HG03558 (cell line): Measurements from ENCODE around the gene TSTD1.
"Not testable (repeated sequence)": the region's sequence is repeated elsewhere in the genome, so short reads cannot be mapped to it uniquely, and the experiment has no call there.

Experiments
- ATAC-seq: cut with Tn5 transposase; IDR thresholded peaks from one replicate; pipeline ENCODE4 v1.9.1; 2021; ENCODE audit warnings: moderate number of reproducible peaks; ENCODE audit not compliant: unreplicated experiment; ENCODE audit errors: extremely low read depth

TSTD1 gene

DNA sequence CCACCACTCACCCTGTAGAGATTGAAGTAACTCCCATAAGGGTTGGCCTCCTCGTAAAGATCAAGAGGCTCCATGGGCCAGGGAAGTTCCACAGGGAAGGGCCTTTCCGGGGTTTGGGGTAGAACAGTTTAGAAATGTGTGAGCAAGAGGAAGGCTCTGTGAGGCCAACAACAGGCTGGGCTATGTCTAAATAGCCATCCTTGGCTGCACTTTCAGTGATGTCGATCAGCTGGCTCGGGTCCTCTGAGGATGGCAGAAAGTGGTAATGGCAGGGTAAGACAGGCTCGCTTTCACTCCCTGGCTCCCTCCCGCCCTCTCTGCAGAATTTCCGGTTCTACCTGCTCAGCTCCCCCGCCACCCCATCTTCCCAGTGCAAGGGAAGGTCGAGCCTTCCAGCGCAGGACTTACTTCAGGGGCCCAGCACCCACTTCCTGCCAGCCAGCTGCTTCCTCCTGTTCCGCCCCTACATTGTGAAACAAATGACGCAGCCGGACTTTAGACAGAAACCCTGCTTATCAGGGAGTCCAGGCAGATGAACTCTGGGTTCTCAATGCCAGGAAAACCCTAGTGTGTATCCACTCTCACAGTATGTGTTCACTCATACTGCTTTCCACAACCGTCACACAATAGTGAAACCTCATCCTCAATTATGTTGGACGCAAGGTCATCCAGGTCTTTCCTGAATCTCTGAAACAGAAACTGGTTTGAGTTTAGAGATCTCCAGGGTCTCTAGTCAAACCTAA lies 25.1 kb downstream of the TSTD1 start:
- peak; percentile 62 for ATAC-seq

DNA sequence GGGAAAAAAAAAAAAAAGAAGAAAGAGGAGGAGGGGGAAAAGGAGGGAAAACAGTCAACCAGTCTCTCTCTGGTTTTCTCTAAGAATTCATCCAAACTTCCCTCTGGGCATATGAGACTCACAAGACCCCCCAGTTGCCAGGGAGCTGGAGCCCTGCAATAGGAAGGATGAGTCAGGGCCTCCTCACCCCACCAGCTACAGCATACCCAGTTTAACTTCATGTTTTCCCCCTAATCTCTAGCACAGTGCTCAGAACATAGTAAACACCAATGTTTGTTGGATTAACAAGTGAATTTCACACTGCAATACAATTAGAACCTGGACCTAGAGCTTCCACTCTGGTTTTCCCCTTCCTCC lies 25.7 kb downstream of the TSTD1 start:
- no peak for ATAC-seq

DNA sequence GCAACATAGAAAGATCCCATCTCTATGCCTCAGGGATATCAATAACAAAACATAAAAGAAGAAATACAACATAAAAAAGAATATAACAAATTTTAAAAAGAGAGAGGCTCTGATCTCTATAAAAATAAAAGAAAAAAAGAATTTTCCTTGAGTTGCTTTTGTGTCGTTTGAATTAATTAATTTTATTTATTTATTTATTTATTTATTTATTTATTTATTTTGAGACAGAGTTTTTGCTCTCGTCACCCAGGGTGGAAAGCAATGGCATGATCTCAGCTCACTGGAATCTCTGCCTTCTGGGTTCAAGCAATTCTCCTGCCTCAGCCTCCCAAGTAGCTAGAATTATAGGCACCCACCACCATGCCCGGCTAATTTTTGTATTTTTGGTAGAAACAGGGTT lies 26.3 kb downstream of the TSTD1 start:
- no peak for ATAC-seq

DNA sequence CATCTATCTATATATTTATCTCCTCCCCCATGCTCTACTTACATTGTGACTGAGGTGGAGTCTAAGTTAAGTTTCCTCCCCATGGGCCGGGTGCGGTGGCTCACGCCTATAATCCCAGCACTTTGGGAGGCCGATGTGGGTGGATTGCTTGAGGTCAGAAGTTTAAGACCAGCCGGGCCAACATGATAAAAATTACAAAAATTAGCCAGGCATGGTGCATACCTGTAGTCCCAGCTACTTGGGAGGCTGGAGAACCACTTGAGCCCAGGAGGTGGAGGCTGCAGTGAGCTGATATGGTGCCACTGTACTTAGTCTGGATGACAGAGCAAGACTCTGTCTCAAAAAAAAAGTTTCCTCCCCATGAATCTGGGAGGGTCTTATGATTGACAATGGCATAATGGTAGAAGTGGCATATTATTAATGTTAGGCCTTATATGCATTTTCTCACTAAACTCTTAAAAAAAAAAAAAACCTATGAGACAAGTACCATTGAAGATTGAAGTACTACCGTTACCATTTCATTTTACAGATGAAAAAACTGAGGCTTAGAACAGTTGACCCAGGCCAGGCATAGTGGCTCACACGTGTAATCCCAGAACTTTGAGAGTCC lies 29.1 kb downstream of the TSTD1 start:
- no peak for ATAC-seq

DNA sequence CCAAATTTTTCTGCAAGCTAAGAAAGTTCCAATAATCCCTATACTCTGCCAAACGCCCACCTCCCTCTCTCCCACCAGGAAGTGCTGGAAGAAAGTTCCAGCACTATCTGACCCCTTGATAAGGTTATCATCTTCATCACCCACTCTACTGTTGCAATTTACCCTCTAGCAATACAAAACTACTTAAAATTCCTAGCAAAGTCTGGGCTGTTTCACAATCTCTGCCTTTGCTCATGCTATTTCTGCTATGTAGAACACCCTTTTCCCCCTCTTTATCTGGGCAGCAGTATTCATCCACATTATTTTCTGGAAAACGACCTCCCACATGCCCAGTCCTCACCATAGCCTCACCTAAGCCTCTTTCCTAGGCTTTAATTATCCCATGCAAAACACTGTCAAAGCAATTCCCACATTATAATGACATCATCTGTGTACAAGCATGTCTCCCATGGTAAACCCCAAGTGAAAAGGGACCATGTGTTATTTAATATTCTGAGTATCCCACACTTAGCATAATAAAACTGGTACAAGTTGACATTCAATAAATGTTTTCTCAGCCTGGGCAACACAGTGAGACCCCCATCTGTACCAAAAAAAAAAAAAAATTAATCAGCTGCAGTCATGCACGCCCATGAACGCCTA lies 29.8 kb downstream of the TSTD1 start:
- ATAC-seq, result no peak

DNA sequence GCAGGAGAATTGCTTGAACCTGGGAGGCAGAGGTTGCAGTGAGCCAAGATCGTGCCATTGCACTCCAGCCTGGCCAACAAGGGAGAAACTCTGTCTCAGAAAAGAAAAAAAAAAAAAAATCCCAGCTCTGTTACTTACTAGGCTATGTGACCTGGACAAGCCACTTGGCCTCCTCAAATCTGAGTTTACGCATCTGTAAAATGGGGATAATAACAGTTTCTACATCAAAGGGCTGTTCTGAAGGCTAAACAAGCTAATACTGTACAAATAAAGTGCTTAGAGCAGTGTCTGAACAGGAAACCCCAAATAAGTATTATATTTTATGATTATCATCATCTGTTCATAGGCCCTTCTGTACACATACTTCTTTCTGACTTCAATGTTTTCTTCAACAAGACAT lies 31.4 kb downstream of the TSTD1 start:
- ATAC-seq, result no peak

DNA sequence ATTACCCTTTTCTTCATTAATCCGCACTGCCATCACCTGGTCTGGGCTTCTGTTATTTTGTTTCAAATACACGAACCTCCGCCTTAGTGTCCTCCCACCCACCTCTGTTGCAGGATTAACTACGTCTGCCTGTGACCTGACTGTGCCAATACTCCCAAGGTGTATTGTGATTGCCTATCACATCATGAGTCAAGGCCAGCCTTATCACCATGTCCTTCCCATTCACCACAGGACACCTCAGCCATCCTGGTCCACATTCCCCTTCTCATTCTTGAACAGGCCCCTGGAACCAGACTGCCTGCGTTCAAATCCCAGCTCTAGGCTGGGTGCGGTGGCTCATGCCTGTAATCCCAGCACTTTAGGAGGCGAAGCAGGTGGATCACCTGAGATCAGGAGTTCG lies 32.2 kb downstream of the TSTD1 start:
- no peak for ATAC-seq

DNA sequence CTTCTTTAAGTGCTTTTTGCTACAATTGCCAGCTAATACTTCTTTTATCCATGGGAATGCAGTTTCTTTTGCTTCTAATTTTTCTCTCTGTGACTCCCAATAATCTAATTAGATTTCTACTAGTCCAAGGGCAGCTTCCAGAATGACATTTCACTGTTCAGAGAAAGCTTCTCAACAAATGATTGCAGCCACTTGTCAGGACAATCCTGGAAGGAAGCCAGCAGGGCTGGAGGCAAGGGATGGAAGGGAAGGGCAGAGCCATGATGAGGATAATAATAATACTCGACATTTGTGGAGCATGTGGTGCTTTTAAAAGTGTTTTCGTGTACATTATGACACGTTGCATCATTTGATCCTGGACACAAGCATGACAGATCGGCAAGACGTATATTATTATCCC lies 37.2 kb downstream of the TSTD1 start:
- ATAC-seq, result no peak

DNA sequence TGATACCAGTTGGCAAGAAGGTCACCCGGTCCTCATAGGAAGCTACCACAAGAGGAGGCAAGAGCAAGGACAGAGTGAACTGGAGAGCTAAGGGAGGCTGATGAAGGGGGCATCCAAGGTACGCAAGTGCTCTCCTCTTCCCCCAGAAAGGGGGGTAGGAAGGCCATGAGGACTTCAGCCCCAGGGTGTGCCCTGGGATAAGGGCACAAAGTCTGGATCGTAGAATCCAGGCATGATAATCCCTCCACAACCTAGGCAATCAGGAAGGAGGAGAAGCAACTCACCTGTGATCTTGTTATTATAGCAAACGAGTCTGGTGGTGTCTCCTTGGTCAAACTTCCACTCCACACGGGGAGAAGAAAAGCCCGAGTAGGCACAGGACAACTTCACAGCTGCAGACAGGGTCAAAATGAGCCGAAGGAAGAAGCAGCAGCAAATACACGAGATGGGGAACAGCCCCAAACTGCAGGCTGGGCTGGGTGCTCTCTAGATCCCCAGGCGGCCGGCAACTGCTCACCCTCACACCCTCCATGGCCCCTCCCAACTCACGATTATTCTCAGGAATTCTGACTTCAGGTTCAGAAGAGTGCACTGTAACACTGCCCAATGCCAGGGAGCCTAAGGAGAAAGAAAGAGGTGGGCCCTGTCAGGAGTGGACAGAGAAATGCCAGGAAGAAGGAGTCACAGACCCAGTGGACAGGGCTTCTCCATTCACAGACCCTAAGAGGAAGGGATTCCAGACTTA lies 37.9 kb downstream of the TSTD1 start:
- no peak for ATAC-seq

DNA sequence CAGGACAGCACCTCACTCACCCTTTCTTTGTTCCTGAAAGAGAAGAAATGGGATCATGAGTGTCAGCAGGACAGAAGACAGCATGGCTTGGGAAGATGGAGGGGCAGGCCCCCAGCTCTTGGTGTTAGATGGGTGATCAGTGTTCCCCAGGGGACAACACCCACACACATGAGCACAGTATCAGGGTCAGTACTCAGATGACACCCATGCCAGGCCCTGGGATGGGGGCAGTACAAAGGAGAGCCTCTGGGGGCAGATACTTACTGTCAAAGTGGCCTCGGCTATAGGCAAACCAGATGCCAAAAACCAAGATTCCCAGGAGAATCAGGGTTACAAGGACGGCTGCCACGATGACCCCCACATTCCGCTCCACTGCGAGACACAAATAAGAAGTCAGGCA lies 39.4 kb downstream of the TSTD1 start:
- ATAC-seq, result no peak

DNA sequence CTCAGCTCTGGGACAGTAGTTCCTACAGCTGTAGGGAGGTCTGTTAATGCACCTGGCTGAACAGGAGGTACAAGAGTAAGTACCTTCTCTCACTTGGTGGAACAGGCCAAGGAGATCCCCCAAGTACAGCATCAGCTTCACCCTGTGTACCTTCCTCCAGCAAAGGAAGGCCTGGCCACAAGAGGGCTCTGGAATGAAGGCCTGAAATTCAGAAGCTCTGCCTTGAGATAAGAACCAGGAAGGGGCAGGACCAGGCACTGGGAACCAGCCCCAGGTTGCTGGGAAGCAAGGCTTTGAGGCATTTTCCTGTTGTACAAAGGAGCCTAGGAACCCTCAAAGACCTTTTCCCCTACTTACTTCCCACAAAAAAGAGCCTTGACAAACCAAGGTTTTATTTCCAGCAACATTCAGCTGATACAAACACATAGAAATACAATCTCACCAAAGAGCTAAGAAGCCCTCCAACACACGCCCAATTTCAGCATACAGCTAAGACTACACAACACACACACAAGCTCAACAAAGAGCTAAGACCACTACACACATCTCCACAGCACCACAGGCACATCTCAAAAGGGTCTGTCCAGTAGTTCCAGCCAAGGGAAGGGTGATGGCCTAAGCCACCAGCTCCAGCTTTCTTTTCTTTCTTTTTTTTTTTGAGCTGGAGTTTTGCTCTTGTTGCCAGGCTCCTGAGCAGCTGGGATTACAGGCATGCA lies 41.3 kb downstream of the TSTD1 start:
- no peak for ATAC-seq

DNA sequence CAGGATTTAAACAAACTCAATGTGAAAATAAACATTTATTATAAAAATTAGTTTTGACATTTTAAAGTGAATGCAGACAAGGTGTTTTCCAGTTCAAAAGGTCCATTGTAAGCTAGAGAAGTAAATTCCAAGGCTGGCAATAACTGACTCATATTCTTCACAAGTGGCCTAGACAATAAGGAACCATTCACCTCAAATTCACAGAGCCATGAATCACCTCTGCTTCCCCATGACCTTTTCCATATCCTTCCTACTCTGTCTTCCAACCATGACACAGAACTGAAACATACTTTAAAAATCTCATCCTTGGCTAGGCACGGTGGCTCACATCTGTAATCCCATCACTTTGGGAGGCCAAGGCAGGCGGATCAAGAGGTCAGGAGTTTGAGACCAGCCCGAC lies 42.6 kb downstream of the TSTD1 start:
- ATAC-seq, result no peak

DNA sequence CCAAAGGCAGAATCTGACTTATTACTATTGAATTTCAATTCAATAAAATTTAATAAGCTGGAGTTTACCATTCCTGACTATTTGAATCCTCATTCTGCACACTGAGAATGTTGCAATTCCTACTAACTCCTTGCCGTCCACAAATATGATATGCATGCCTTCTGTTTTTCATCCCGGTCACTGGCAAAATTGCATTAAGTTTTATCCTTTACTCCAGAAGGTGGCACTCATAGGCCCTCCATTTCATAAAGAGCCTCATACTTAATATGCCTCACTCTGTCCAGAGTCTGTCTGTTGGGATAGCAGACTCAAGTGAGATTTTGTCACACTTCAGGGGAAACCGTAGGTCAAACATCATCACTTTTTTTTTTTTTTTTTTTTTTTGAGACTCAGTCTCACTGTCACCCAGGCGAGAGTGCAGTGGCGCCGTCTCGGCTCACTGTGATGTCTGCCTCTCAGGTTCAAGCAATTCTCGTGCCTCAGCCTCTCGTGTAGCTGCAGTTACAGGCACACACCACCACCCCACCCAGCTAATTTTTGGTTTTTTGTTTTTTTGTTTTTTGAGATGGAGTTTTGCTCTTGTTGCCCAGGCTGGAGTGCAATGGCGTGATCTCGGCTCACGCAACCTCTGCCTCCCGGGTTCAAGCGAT lies 45.1 kb downstream of the TSTD1 start:
- ATAC-seq, result no peak

DNA sequence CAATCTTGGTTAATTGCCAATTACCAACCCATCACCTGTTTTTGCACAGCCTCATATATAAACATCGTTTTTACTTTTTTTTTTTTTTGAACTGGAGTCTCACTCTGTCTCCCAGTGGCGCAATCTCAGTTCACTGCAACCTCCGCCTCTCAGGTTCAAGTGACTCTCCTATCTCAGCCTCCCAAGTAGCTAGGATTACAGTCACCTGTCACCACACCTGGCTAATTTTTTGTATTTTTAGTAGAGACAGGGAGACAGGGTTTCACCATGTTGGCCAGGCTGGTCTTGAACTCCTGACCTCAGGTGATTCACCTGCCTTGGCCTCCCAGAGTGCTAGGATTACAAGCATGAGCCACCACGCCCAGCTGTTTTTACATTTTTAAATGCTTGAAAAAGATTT lies 46.7 kb downstream of the TSTD1 start:
- not testable (repeated sequence) for ATAC-seq
